Keratinocyte (primary cell): ENCODE results near the gene OR52B2. TPM values are rescaled to one million over a fixed set of nuclear protein-coding genes. Genes with fewer than 3 reads are reported as not detected.

ENCODE experiments used
- DNase-seq: peaks from one replicate; pipeline ENCODE4 v3.0.0-alpha.2; 2011; ENCODE audit warnings: low read depth, missing footprints, low spot score
- FAIRE-seq: peaks from 2 replicates; lab custom pipeline; 2011; peaks lifted over from hg19 to GRCh38; lab: Jason Lieb, UNC
- H2AFZ ChIP-seq: 2 replicates; pipeline ENCODE4 v1.6.0; 2012; ENCODE audit warnings: low read length, control low read depth, inconsistent platforms; ENCODE audit not compliant: control insufficient read depth
- H3K27ac ChIP-seq: 2 replicates; pipeline ENCODE4 v1.5.1; 2011; ENCODE audit warnings: low read length; ENCODE audit not compliant: control insufficient read depth, insufficient read depth
- H3K27me3 ChIP-seq: 3 replicates; pipeline ENCODE4 v1.6.0; 2011; ENCODE audit warnings: low read length; ENCODE audit not compliant: control insufficient read depth, insufficient read depth; ENCODE audit errors: extremely low read depth
- H3K36me3 ChIP-seq, 2 experiments: 2 replicates in 1 of 2; 3 replicates in 1 of 2; pipeline ENCODE4 v1.5.1; 2011; ENCODE audit warnings: low read length in 2 of 2, mild to moderate bottlenecking in 1 of 2; ENCODE audit not compliant: control insufficient read depth in 2 of 2, insufficient read depth in 2 of 2; ENCODE audit errors: extremely low read depth in 1 of 2
- H3K4me1 ChIP-seq: 3 replicates; pipeline ENCODE4 v1.5.1; 2011; ENCODE audit warnings: low read length; ENCODE audit not compliant: control insufficient read depth, insufficient read depth; ENCODE audit errors: extremely low read depth
- H3K4me2 ChIP-seq: 3 replicates; pipeline ENCODE4 v1.6.0; 2011; ENCODE audit warnings: low read depth, low read length; ENCODE audit not compliant: control insufficient read depth, insufficient read depth; ENCODE audit errors: extremely low read depth
- H3K4me3 ChIP-seq, 3 experiments: fragments of 200-600 bp in 1 of 3; sonication (generic) in 1 of 3; 2 replicates in 2 of 3; 3 replicates in 1 of 3; pipeline ENCODE4 v1.5.1; 2011 to 2016; ENCODE audit warnings: low read length in 3 of 3, mild to moderate bottlenecking in 3 of 3, control low read depth in 2 of 3, inconsistent platforms in 1 of 3, low read depth in 1 of 3, mixed read lengths in 1 of 3, mixed run types in 1 of 3, moderate library complexity in 1 of 3; ENCODE audit not compliant: control insufficient read depth in 2 of 3, insufficient read depth in 2 of 3; ENCODE audit errors: extremely low read depth in 1 of 3
- H3K79me2 ChIP-seq: 2 replicates; pipeline ENCODE4 v1.6.0; 2012; ENCODE audit warnings: low read length; ENCODE audit not compliant: control insufficient read depth, insufficient read depth
- H3K9ac ChIP-seq: 3 replicates; pipeline ENCODE4 v1.6.0; 2011; ENCODE audit warnings: low read length; ENCODE audit not compliant: control insufficient read depth, insufficient read depth; ENCODE audit errors: extremely low read depth
- H3K9me1 ChIP-seq: 3 replicates; pipeline ENCODE4 v1.6.0; 2011; ENCODE audit warnings: low read length; ENCODE audit not compliant: control insufficient read depth, insufficient read depth; ENCODE audit errors: extremely low read depth
- H3K9me3 ChIP-seq: 2 replicates; pipeline ENCODE4 v1.5.1; 2012; ENCODE audit warnings: low read depth, low read length; ENCODE audit not compliant: control insufficient read depth
- H4K20me1 ChIP-seq: 3 replicates; pipeline ENCODE4 v1.6.0; 2011; ENCODE audit warnings: low read length; ENCODE audit not compliant: control insufficient read depth, insufficient read depth; ENCODE audit errors: extremely low read depth
- EZH2 ChIP-seq: IDR thresholded peaks from one replicate; pipeline ENCODE4 v1.6.1; 2012; ENCODE audit warnings: inconsistent platforms, mild to moderate bottlenecking, low read length, moderate library complexity
- dilution Hi-C: fragments of 300-500 bp; cut with MboI; formaldehyde crosslinking; loops from one replicate; pipeline ENCODE4 v1.7.0; 2020; ENCODE audit warnings: low sequenced_read_pairs; ENCODE audit not compliant: extremely low pct_ligation_motif_present
- polyA minus RNA-seq, 3 experiments: library from RNA; depleted of rRNA, polyadenylated mRNA; stranded (reverse); fragments of >200 nt; gene quantifications; 1 replicate in 1 of 3; 2 replicates in 1 of 3; 3 replicates in 1 of 3; pipeline ENCODE4 v1.2.3, GENCODE V29; 2011
- polyA plus RNA-seq, 5 experiments: library from polyadenylated mRNA; depleted of rRNA in 3 of 5; stranded (reverse) in 3 of 5; stranded (forward) in 1 of 5; unstranded in 1 of 5; fragments of >200 nt; gene quantifications; 1 replicate in 1 of 5; 2 replicates in 3 of 5; 3 replicates in 1 of 5; pipeline versions ENCODE4 v1.2.1 to v1.2.3, GENCODE V29; 2011 to 2012; ENCODE audit warnings: missing spikeins in 2 of 5, low read depth in 1 of 5, low replicate concordance in 1 of 5
- TF ChIP-seq, protein P1 (sequence below), 3 experiments: IDR thresholded peaks in 1 of 3; conservative IDR thresholded peaks in 1 of 3; optimal IDR thresholded peaks in 1 of 3; 2 replicates in 2 of 3; 3 replicates in 1 of 3; pipeline versions ENCODE3 to v1.5.1; 2011; ENCODE audit warnings: low read length in 3 of 3, mild to moderate bottlenecking in 3 of 3, moderate library complexity in 2 of 3, control low read depth in 1 of 3, inconsistent platforms in 1 of 3; ENCODE audit not compliant: insufficient read depth in 2 of 3; ENCODE audit errors: extremely low read depth in 1 of 3

Gene OR52B2
- polyA plus RNA-seq (not detected in 3 replicates), polyA minus RNA-seq (0.23 TPM in 1 of 3 replicates, not detected in the others)
- not detected for polyA plus RNA-seq (2011; ENCODE audit: low read depth)
- not detected in 2 replicates for polyA plus RNA-seq (2011; cell fraction: cytosol; rRNA removed)
- polyA plus RNA-seq (2011; cell fraction: nucleus; rRNA removed), result 0.23 TPM in 1 of 2 replicates, not detected in the other
- polyA plus RNA-seq (2012; ENCODE audit: low replicate concordance), result not detected in 2 replicates
- polyA minus RNA-seq (2011; cell fraction: cytosol; rRNA and poly(A)+ RNA removed), result not detected
- polyA minus RNA-seq (2011; cell fraction: nucleus; rRNA and poly(A)+ RNA removed), result not detected in 2 replicates

DNA sequence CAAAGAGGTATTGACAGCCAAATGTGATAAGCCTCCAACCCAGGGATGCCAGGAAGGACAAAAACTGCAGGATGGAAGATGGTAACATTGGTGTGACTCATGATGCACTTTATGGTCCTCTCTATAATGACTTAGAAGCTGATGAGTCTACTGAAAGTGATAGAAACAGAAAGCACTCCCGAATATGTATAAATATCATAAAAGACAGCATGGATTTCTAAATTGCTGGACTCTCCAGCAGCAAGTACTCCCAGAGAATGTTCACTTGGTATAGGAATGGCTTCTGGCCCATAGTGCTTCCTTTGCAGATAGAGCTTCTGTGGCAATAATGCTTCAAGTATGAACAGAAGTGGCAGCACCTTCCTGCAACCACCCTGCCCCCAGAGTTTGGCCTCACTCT is at the start of gene OR52B2:
Gene OR52B2 (minus strand): TSS at position 101 of the 400 bp plus-strand sequence. CDS start 0 bp downstream, at position 101.
- no peaks in the 10 kb centered on the region for H3K9me3 ChIP-seq
- no peak within 1 kb of the TSS for H3K4me3 ChIP-seq
- H2AFZ ChIP-seq, result no peak within 1 kb of the TSS
- DNase-seq (no peak), FAIRE-seq (no peak)
- H3K4me2 ChIP-seq, result no peak within 1 kb of the TSS
- TF ChIP-seq, protein P1, sequence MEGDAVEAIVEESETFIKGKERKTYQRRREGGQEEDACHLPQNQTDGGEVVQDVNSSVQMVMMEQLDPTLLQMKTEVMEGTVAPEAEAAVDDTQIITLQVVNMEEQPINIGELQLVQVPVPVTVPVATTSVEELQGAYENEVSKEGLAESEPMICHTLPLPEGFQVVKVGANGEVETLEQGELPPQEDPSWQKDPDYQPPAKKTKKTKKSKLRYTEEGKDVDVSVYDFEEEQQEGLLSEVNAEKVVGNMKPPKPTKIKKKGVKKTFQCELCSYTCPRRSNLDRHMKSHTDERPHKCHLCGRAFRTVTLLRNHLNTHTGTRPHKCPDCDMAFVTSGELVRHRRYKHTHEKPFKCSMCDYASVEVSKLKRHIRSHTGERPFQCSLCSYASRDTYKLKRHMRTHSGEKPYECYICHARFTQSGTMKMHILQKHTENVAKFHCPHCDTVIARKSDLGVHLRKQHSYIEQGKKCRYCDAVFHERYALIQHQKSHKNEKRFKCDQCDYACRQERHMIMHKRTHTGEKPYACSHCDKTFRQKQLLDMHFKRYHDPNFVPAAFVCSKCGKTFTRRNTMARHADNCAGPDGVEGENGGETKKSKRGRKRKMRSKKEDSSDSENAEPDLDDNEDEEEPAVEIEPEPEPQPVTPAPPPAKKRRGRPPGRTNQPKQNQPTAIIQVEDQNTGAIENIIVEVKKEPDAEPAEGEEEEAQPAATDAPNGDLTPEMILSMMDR (optimal IDR thresholded peaks at IDR 0.05 in 1 of 3, IDR thresholded peaks at IDR 0.05 in 1 of 3, conservative IDR thresholded peaks at IDR 0.05 in 1 of 3; ENCODE audit: extremely low read depth in 1 of 3, insufficient read depth in 2 of 3, low read length in 3 of 3), result no peak
- TF ChIP-seq EZH2, result no peak
- no peaks in the 10 kb centered on the region for H3K9me1 ChIP-seq
- dilution Hi-C loops, result no loop called here
- no peaks in the 10 kb centered on the region for H4K20me1 ChIP-seq
- H3K9ac ChIP-seq, result no peak within 1 kb of the TSS
- no peaks in the 10 kb centered on the region for H3K79me2 ChIP-seq
- H3K27ac ChIP-seq, result no peak within 1 kb of the TSS
- no peaks in the 10 kb centered on the region for H3K27me3 ChIP-seq
- H3K4me1 ChIP-seq, result no peaks in the 10 kb centered on the region
- H3K36me3 ChIP-seq, result no peaks in the 10 kb centered on the region

DNA sequence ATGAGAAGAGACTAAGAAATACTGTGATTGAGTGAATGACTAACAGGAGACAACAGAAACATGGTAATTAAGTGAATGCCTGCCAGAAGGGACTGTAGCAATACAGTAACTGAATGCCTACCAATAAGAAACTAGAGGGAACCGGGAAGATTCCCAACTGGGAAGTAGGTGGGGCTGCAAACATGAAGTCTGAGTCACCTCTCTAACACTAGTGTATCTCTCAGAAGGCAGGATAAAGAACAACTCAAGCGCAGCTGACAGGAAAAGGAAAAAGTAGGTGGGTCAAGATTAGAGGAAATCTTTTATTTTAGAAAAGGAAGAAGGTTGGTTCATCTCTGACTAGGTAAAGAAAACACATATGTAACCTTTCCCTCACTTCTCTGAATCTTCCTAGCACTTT is 49.2 kb upstream of the OR52B2 start:
- Histone ChIP-seq H4K20me1 (no peaks in the 10 kb centered on the region), H3K4me3 (no peak overlapping the region), H3K4me1 (peaks cover 18% of the 10 kb centered on the region), H3K36me3 (peaks cover 22 to 34% of the 10 kb centered on the region in 2 experiments), H3K9me3 (no peaks in the 10 kb centered on the region), H3K27ac (peak overlapping the region; percentile 72), H3K27me3 (no peaks in the 10 kb centered on the region), H3K79me2 (peaks cover 3% of the 10 kb centered on the region), H3K9ac (peak overlapping the region; percentile 6), H3K9me1 (no peaks in the 10 kb centered on the region), H3K4me2 (peak overlapping the region; percentile 69), H2AFZ (no peak overlapping the region)
- peak; percentile 79 for FAIRE-seq
- TF ChIP-seq, protein P1 (optimal IDR thresholded peaks at IDR 0.05 in 1 of 3, IDR thresholded peaks at IDR 0.05 in 1 of 3, conservative IDR thresholded peaks at IDR 0.05 in 1 of 3; ENCODE audit: extremely low read depth in 1 of 3, insufficient read depth in 2 of 3, low read length in 3 of 3), result no peak
- no peak for TF ChIP-seq EZH2
- dilution Hi-C loops, result no loop called here
- DNase-seq, result peak; percentile 15
